ENCODE results near the gene AUNIP.
A peak's percentile ranks its signal among the peaks of the same experiment; 100 is the strongest.
"Not testable (repeated sequence)": the region's sequence is repeated elsewhere in the genome, so short reads cannot be mapped to it uniquely, and the experiment has no call there.

Gene AUNIP

DNA sequence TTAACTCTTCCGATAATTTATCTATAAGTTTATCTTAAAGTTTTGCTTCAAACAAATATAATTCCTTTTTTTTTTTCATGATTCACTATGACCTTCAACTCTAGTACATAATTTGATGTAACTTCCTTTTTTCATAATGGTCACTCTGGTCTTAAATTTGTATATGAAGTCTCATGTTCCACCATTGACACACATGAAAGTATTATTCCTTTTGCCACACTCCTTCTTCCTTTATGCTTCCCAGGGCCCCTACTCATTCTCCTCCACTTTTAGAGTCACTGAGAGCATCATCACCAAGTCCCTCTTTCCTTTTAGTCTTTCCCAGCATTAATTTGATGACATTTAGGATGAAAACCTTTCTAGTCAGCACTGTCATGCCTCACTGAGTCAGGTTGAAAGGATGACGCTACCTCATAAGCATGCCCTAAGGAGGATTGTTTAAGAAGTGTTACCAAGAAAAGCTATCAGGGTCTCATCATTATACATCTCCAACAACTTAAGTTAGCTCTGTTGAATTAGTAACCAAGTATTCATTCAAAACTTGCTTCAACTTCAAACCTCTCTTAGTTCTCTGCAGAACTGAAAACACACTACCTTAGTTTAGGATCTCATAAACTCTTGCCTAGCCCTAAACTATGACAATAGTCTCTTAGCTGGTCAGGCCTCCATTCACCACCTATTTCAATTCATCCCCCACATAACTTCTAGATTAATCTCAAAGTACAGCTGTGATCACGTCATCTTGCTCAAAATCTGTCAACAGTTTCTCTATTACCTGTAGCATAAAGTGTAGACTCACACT, 14.5 kb downstream of the AUNIP start:
- no peaks in the 10 kb centered on the region; a peak in 1 of 3 replicates for H3K36me3 ChIP-seq (ENCODE audit: control insufficient read depth in 2 of 2, insufficient read depth in 1 of 2, low read length in 2 of 2)
- ChIA-PET CTCF (interaction anchor here (0.6 to 2.0 kb wide), 7 partner anchors 9 to 379 kb away, joined by 3 to 9 read pairs (median 4); no protein-coding TSS in a partner anchor), POLR2A (interaction anchor here (0.6 to 1.5 kb wide), 3 partner anchors 14 to 597 kb away, joined by 3 to 7 read pairs (median 4); partner anchors contain the start of gene RSRP1)
- H3K27ac ChIP-seq (ENCODE audit: extremely low read depth, low read depth, low read length) = no peak overlapping the region
- peaks cover 3% of the 10 kb centered on the region; the same call in 1 of the 2 replicates for H3K4me1 ChIP-seq (ENCODE audit: control insufficient read depth, insufficient read depth, low read length)
- TF ChIP-seq ZNF548 (tag by site-specific recombination; IDR thresholded peaks at IDR 0.05) (no peak), ZNF24 (tag by site-specific recombination; IDR thresholded peaks at IDR 0.05) (no peak), SCRT2 (tag by site-specific recombination; IDR thresholded peaks at IDR 0.05) (peak; percentile 58)
- H3K9me3 ChIP-seq (ENCODE audit: control insufficient read depth, insufficient read depth, low read depth, low read length) = no peaks in the 10 kb centered on the region
- H3K4me3 ChIP-seq (ENCODE audit: low read depth, low read length) = no peak overlapping the region

DNA sequence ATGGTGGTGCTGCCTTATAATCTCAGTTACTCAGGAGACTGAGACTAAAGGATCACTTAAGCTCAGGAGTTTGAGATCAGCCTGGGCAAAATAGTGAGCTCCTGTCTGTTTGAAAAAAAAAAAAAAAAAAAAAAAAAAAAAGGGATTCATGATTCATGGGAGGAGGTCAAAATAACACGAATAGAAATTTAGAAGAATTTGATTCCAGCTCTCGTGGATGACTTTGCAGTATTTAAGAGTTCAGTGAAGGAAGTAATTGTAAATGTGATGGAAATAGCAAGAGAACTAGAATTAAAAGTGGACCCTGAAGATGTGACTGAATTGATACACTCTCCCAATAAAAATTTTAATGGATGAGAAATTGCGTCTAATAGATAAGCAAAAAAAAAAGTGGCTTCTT, 15.8 kb downstream of the AUNIP start:
- Histone ChIP-seq H3K4me3 (ENCODE audit: low read depth, low read length) (no peak overlapping the region), H3K4me1 (ENCODE audit: control insufficient read depth, insufficient read depth, low read length) (no peaks in the 10 kb centered on the region), H3K27ac (ENCODE audit: extremely low read depth, low read depth, low read length) (no peak overlapping the region), H3K9me3 (ENCODE audit: control insufficient read depth, insufficient read depth, low read depth, low read length) (no peaks in the 10 kb centered on the region), H3K36me3 (ENCODE audit: control insufficient read depth in 2 of 2, insufficient read depth in 1 of 2, low read length in 2 of 2) (no peaks in the 10 kb centered on the region; a peak in 1 of 3 replicates)
- ChIA-PET CTCF (interaction anchor here (0.6 to 0.7 kb wide), 3 partner anchors 25 to 184 kb away, joined by 3 read pairs; no protein-coding TSS in a partner anchor), POLR2A (interaction anchor here (0.5 kb wide), 1 partner anchor 21 kb away, joined by 5 read pairs; no protein-coding TSS in a partner anchor)
- TF ChIP-seq, protein P1, sequence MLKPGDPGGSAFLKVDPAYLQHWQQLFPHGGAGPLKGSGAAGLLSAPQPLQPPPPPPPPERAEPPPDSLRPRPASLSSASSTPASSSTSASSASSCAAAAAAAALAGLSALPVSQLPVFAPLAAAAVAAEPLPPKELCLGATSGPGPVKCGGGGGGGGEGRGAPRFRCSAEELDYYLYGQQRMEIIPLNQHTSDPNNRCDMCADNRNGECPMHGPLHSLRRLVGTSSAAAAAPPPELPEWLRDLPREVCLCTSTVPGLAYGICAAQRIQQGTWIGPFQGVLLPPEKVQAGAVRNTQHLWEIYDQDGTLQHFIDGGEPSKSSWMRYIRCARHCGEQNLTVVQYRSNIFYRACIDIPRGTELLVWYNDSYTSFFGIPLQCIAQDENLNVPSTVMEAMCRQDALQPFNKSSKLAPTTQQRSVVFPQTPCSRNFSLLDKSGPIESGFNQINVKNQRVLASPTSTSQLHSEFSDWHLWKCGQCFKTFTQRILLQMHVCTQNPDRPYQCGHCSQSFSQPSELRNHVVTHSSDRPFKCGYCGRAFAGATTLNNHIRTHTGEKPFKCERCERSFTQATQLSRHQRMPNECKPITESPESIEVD (tag by site-specific recombination; IDR thresholded peaks at IDR 0.05) = no peak
- TF ChIP-seq, protein P2, sequence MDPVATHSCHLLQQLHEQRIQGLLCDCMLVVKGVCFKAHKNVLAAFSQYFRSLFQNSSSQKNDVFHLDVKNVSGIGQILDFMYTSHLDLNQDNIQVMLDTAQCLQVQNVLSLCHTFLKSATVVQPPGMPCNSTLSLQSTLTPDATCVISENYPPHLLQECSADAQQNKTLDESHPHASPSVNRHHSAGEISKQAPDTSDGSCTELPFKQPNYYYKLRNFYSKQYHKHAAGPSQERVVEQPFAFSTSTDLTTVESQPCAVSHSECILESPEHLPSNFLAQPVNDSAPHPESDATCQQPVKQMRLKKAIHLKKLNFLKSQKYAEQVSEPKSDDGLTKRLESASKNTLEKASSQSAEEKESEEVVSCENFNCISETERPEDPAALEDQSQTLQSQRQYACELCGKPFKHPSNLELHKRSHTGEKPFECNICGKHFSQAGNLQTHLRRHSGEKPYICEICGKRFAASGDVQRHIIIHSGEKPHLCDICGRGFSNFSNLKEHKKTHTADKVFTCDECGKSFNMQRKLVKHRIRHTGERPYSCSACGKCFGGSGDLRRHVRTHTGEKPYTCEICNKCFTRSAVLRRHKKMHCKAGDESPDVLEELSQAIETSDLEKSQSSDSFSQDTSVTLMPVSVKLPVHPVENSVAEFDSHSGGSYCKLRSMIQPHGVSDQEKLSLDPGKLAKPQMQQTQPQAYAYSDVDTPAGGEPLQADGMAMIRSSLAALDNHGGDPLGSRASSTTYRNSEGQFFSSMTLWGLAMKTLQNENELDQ (tag by site-specific recombination; IDR thresholded peaks at IDR 0.05; ENCODE audit: low read depth) = no peak
- TF ChIP-seq, protein P3, sequence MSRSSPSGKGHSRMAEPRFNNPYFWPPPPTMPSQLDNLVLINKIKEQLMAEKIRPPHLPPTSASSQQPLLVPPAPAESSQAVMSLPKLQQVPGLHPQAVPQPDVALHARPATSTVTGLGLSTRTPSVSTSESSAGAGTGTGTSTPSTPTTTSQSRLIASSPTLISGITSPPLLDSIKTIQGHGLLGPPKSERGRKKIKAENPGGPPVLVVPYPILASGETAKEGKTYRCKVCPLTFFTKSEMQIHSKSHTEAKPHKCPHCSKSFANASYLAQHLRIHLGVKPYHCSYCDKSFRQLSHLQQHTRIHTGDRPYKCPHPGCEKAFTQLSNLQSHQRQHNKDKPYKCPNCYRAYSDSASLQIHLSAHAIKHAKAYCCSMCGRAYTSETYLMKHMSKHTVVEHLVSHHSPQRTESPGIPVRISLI (tag by site-specific recombination; IDR thresholded peaks at IDR 0.05) = peak; percentile 71; the same call in 1 of the 2 replicates

DNA sequence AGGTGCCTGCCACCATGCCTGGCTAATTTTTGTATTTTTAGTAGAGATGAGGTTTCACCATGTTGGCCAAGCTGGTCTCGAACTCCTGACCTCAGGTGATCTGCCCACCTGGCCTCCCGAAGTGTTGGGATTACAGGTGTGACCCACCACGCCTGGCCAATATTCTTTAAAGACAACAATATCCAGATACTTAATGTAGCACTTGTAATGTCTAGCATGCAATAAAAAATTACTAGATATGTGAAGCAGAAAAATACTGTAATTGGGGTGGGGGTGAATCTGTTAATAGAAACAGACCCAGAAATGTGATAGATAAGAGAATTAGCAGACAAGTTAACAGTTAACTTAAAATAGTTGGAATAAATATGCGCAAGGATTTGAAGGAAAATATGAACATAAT, 19.4 kb downstream of the AUNIP start:
- peaks cover 0 to 25% of the 10 kb centered on the region in 2 experiments; a peak in 2 of 3 replicates for H3K36me3 ChIP-seq (ENCODE audit: control insufficient read depth in 2 of 2, insufficient read depth in 1 of 2, low read length in 2 of 2)
- CTCF ChIA-PET = interaction anchor here (0.7 to 1.8 kb wide), 2 partner anchors 9 to 1298 kb away, joined by 3 to 4 read pairs; no protein-coding TSS in a partner anchor
- POLR2A ChIA-PET; H3K9me3 ChIP-seq (ENCODE audit: control insufficient read depth, insufficient read depth, low read depth, low read length); H3K4me1 ChIP-seq (ENCODE audit: control insufficient read depth, insufficient read depth, low read length); H3K27ac ChIP-seq (ENCODE audit: extremely low read depth, low read depth, low read length); H3K4me3 ChIP-seq (ENCODE audit: low read depth, low read length): not testable (repeated sequence)
- TF ChIP-seq, protein P4, sequence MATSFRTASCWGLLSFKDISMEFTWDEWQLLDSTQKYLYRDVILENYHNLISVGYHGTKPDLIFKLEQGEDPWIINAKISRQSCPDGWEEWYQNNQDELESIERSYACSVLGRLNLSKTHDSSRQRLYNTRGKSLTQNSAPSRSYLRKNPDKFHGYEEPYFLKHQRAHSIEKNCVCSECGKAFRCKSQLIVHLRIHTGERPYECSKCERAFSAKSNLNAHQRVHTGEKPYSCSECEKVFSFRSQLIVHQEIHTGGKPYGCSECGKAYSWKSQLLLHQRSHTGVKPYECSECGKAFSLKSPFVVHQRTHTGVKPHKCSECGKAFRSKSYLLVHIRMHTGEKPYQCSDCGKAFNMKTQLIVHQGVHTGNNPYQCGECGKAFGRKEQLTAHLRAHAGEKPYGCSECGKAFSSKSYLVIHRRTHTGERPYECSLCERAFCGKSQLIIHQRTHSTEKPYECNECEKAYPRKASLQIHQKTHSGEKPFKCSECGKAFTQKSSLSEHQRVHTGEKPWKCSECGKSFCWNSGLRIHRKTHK (tag by site-specific recombination; IDR thresholded peaks at IDR 0.05) = peak; percentile 99
- peak; percentile 48; the same call in 1 of the 2 replicates for TF ChIP-seq SCRT2 (tag by site-specific recombination; IDR thresholded peaks at IDR 0.05)
